HG02678 (cell line): ENCODE data around the gene WNT2B.

ENCODE experiments used
- ATAC-seq: cut with Tn5 transposase; IDR thresholded peaks from one replicate; pipeline ENCODE4 v1.9.1; 2021; ENCODE audit warnings: mild to moderate bottlenecking, moderate library complexity; ENCODE audit not compliant: unreplicated experiment

WNT2B gene

DNA sequence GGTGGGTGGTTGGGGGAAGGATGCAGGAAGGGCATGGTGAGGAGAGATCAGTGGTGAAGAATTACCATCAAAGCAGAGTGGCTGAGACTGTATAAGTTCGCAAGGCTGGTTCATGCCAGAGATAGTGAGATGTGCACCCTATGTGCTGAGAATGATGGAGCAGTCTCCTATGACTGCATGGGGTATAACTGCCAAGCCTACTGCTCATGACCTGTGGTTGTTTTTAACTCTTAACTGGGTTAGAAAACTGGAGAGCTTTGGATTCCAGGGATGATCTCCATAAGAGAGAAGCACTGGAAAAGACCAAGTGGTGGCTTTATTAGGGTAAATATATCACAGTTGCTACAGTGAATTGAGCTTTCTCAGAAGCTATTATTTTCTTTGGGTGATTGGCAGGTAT, 16.2 kb downstream of the WNT2B start:
- ATAC-seq, result no peak

DNA sequence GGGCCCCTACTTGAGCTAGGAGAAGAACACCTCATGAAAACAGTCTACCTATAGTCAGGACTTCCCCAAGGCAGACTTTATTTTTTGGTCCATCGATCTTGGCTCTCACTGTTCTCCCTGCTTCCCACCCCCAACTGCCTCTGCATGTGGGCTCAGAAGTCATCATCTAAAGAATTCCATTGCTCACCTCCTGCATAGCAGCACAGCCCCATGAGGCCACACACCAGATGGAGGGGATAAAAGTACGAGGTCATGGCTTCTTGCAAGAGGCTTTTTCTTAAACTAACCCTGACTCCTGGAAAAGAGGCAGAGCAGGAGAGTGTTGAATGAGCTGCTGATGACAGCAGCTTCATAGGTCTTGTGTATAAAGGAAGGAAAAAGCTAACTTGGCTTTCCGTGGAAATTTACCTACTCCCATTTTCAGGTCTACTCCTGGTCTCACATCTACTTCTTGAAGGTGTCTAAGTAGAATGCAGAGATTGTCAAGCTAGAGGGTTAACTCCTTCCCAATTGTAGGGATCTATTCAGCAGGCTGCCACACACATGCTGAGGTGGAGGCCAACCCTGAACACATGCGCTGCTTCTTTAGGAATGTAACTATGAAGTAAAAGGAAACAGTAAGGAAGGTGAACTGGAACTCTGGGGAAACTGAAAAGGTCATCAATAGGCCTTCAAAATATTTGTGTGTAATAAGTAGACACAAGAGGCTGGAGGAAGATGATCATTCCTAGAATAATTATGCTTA, 18.7 kb downstream of the WNT2B start:
- no peak for ATAC-seq

DNA sequence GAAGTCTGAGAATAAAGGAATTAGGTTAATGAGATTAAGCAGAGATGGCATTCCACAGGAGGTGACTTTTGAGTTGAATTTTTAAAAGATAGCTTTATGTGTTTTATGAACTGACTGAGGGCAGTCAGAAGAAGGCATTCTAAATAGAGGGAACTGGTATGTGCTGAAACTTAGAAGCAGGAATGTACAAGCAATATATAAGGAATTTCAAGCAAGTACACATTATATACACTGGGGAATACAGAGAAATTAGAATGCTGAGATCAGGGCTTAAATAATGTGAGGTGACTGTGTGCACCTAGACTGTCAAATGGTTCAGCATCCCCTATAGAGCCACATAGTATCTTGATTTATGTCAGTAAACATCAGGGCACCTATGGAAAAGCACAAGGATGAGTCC, 19.3 kb downstream of the WNT2B start:
- no peak for ATAC-seq

DNA sequence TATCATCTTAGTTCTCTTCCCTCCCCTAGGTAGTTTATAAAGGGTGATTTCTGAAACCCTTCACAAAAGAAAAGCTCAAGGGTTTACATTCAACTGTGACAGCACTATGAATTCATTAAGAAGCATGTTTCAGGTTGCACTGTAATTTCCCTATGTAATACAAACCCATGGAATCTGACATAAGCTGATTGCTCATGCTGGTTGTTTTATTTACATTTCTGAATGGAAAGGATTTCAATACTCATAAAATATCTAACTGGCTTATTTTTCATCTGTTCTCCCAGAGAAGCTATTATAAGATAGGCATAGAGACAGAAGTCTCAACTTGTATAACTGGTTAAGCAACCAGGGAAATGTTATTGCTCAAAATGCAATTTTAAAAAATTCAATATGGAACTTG, 20.5 kb downstream of the WNT2B start:
- ATAC-seq, result no peak

DNA sequence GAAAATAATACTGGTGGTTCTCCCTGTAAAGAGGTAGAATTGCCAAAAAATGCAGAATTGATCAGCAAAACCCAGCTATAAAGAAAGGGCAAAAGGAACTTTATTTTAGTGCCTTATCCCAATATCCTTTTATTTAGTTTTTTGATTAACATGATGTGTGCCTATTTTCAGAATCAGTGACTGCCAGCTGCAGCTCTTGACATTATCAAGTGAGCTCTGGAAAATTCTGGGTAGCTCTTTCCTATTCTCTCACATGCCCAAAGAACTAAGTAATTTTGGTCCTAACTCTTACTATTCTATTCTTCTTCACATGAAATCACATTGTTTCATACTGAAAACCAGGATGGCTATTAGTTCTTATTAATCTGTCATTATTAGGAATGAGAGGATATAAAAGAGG, 22.1 kb downstream of the WNT2B start:
- ATAC-seq, result no peak

DNA sequence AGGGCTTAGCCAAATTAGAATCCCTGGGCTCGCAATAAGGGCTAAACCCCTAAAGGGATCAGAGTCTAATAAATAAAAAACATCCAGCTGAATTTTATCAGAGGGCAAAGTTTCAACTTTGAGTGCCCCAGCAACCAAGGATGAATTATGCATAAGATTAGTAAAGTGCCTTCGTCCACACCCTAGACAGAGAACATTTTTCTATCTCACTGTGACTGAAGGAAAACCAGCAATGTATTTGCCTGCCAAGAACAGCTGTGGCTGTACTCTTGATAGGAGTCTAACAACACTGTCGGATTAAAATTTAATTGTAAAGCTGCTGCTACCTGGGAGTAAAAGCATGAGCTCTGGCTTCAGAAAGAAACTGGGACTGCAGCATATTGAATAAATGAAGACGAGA, 23.3 kb downstream of the WNT2B start:
- ATAC-seq, result no peak

DNA sequence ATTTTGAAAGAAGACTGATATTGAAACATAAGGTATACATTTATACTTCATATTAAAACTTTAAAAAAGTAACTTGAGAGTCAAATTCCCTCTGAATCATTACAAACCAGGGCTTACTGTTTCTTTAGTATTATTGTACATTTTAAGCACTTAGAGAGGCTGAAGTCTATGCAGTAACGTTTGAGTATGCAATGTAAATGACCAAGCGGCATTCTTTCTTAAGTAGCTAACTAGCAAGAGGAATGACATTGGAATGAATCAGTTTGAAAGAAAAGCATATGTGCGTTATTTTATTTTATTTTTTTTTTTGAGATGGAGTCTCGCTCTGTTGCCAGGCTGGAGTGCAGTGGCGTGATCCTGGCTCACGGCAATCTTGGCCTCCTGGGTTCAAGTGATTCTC, 24.3 kb downstream of the WNT2B start:
- no peak for ATAC-seq

DNA sequence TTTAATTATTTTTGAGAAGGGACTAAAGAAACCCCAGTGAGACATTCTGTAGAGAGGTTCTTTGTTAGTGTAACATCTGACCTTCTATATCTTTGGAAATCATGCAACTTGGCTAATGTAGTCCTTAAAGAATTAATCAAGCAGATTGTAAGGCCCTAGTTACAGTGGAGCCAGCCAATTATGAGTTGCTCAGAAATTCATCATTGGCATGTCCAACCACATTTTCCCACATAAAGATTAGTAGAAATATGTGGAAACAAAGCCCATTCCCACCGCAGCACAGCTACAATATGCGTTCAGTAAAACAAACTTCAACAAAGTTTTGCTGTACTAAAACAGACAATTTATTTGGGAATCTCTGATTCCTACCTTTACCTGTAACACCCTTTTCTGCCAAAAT, 27.8 kb downstream of the WNT2B start:
- no peak for ATAC-seq

DNA sequence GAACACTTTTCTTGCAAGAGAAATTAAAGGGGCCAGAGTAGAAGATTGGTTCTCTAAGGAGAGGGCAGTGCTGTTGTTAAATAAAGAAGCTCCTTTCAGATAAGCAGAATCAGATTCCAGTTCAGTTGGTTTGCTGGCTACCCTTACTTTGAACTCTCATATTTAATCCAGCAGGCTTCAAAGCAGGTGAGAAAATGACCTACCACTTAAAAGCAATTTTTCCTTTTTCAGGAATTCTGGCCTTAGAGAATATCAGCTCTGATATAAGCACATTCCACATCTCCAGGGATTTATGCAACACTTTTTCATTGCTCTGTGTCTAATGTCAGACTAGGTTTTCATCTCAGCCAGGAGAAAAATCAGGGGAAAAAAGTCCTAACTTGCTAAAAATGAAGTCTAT, 28.7 kb downstream of the WNT2B start:
- ATAC-seq, result no peak

DNA sequence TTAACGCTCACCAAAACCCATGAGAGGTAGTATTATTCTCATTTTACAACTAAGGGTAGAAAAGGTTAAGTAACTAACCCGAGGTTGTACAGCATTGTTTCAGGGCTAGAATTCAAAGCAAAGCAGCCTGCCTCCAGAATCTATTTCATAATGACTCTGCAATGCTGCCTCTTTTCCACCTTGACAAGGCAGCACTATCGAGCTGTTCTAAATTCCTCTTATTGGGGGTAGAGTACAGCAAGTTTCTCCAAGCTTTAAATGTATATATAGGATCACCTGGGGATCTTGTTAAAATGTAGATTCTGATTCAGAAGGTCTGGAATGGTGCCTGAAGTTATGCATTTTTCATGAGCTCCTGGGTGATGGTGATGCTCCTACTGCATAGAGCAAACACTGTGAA, 30.1 kb downstream of the WNT2B start:
- no peak for ATAC-seq

DNA sequence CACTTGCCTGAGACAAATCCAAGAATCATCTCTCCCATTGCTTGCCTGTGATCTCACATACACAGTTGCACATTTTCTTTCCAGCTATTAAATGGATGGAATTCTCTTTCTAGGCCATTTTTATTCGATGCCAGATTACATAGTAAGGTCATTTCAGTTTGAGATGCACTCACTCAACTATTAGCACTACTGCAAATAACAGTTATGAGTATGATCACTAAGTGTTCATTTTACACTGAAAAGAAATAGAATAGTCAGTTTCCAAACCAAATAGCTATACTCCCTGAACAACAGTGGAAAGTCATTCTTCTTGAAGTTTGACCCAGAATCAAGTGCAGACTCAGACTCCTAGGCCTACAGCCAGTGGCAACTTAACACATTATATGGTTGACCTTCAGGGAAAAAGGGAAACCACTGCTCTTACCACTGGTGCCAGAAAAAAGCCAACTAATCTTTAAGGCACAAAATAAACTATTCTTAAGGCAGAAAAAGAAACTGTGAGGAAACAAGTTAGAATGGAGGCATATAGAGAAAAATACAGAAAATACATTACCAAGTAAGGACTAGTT, 31.5 kb downstream of the WNT2B start:
- no peak for ATAC-seq

DNA sequence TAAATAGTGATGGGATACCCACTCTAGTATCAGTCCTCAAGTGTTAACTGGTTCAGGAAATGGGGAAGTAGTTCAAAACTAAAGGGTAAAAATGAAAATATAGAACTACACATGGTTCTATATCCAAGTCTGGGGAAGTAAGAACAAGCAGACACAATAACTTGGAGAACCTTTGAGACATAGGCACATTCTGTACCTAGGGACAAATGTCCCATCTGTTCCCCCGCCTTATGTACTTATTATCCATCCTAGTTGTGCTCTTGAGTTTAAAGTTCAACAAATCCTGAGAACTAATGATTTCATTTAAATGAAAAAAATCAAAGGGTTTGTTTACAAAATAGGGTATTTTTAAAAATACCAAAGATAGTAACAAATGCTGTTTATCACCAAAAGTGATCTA, 32.5 kb downstream of the WNT2B start:
- no peak for ATAC-seq

DNA sequence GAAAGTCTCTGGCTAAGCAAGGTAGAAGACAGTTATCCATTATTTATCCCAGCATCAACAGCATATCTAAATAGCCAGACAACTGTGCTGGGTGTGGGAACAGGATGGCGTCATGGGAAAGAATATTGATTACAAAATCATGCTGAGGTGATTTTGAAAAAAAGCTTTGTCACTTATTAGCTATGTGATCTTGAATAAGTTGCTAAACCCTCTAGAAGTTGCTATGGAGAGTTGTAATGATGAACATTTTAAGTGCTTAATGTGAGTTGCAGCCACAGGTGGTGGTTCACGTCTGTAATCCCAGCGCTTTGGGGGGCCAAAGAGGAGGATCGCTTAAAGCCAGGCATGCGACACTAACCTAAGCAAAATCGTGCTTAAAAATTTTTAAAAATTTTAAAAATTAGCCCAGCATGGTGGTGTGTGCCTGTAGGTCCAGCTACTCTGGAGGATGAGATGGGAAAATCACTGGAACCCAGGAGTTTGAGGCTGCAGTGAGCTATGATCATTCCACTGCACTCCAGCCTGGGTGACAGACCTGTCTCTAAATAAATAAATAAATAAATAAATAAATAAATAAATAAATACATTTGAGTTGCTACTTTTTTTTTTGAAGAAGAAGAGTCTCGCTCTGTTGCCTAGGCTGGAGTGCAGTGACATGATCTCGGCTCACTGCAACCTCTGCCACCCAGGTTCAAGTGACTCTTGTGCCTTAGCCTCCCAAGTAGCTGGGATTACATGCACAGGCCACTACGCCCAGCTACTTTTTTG, 33.6 kb downstream of the WNT2B start:
- no peak for ATAC-seq

DNA sequence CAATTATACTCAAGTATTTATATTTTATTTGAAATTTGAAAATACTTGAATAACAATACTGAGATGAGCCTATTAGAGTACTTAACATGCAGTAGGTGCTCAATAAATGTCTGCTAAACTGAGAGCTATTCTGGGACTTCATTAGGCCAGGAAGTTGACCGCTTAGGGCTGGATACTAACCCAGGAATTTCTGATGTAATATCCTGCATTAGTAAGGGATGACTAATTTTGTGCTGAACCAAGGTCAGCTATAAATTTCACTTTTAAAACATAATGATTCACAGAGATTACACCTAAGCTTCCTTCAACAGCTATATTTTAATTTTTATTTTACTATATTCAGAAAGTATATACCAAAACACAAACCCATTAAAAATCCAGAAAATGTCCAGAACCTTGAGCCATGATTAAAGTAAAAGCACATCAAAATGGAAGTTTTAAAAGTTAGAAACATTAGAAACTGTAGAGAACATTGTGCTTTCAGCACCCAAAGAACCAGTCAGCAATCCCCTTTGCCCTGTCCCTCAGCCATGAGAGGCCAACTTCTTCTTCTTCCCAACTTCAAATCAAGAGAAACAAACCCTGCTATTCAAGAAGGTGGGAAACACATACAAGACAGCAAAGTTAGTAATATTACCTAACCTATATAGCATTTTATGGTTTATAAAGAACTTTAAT, 35.4 kb downstream of the WNT2B start:
- ATAC-seq, result no peak

DNA sequence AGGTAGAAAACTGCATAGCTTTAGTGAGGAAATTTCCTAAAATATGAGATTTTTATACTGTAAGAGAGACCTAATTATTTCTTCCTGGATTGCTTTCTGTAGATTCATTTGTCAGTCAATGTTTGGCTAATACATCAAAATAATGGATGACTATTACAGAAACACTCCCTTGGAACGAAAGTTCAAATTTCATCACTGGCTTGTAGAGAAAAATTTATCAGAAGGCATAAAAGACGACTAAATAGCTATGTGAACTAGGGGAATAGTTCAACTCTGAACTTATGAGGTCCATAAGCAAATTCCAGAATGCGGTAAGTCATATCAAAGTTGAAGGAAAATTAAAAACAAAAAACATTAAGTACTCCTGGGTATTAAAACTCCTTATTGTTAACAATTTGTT, 36.0 kb downstream of the WNT2B start:
- ATAC-seq, result no peak

DNA sequence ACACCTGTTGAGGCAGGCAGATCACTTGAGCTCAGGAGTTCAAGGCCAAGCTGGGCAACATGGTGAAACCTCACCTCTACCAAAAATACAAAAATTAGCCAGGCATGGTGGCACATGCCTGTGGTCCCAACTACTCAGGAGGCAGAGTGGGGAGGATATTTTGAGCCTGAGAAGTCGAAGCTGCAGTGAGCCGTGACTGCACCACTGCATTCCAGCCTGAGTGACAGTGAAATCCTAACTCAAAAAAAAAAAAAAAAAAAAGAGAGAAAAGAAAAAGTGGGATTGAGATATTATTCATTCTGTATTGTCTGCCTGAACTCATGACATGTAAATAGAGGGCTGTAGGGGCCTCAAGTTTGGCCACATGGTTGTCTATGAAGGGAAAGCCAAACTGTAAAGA, 37.3 kb downstream of the WNT2B start:
- ATAC-seq, result no peak

DNA sequence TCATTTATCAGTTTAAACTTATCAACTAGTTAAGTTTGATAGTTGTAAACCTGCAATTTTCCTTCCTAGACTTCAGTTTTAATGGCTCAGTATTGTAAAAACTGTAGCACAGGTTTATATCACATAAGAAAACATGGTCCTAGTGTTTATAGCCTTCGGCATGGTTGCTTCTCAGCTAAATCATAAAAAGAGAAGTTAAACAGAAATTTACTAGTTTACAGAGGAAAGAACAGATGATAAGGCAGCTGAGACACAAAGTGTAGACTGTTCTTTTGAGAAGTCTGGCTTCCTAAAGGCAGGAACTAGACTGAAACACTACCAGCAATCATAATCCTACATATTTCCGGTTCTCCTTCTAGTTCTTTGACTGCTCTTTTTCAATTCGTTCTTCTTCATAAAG, 39.8 kb downstream of the WNT2B start:
- no peak for ATAC-seq

DNA sequence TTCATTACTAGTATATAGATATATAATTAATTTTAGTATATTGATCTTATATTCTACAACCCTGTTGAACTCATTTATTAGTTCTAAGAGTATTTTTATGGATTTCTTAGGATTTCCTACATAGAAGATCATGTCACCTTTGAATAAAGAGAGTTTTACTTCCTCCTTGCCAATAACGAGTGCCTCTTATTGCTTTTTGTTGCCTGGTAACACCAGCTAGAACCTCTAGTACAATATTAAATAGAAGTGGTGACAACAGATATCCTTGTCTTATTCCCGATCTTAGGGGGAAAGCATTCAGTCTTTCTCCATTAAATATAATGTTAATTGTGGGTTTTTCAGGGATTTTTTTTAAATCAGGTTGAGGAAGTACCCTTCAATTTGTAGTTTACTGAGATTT, 40.8 kb downstream of the WNT2B start:
- ATAC-seq, result no peak

DNA sequence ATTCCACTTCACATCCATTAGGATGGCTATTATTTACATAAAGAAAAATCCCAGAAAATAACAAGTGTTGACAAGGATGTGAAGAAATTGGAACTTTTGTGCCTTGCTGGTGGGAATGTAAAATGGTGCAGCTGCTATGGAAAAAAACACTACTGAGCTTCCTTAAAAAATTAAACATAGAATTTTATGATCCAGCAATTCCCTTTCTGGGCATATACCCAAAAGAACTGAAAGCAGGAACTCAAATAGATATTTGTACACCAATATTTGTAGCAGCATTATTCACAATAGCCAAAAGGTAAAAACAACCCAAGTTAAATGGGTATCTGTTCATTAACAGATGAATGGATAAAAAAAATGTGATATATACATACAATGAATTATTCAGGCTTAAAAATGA, 45.6 kb downstream of the WNT2B start:
- no peak for ATAC-seq

DNA sequence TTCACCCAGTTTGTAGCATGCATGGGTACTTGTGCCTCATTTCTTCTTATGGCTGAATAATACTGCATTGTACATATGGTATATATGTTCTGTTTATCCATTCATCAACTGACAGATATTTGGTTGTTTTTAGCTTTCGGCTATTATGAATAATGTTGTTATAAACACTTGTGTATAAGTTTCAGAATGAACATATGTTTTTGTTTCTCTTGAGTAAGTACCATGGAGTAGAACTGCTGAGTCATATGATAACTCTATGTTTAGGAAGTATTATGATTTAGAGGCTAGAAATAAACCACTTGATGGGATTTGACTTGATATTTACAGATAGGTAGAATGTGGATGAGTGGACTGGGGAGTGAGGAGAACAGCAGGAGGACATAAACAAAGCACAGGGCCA, 48.6 kb downstream of the WNT2B start:
- no peak for ATAC-seq

DNA sequence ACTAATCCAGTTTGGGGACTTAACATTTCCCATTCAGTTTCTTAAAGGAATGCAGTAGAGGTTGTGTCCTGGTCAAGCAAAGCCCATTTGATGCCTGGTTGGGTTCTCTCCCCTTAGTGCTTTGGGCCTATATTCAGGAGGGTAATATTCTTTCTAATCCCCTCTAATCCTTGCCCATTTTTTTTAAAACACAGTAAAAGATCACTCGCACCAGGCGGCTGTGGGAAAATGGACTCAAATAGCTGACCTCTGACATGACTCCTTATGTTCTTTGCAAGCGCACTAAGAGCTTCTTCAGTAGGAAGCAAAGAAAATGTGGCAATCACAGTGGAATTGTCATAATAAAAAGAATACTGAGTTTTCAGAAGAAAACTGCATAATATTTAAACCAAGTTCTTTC, 49.9 kb downstream of the WNT2B start:
- ATAC-seq, result no peak

DNA sequence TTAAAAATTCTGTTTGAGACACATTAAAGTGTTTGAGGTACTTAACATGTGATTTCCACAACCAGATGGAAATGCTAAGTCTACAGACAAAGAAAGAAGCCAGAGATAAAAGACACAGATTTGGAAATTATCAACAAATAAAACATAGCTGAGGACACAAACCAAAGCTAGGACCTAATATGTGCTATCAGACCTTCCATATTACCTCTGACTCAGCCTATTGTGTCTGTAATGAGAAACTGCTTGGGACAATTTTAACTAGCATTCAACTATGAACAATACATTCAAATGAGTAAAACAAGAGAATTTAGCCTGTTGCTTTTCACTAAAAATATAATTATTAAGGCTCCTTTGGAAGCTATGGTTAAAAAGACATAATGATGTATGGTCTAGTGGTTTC, 54.6 kb downstream of the WNT2B start:
- ATAC-seq, result no peak
